ENCODE results near the gene CHD3.

The CHD3 gene

GRCh38 chr17:7894226-7894625 lies 5.6 kb downstream of the CHD3 start:
- DNase-seq (ENCODE audit: low read depth): no peak

- no peak for DNase-seq (ENCODE audit: low read depth)
These were observed 6.3 kb downstream of the CHD3 start for GRCh38 chr17:7894866-7895265.

GRCh38 chr17:7897090-7897489 lies 8.5 kb downstream of the CHD3 start:
- DNase-seq (ENCODE audit: low read depth): no peak

GRCh38 chr17:7897773-7898172 lies 9.2 kb downstream of the CHD3 start:
- DNase-seq (ENCODE audit: low read depth): no peak

GRCh38 chr17:7903154-7904103 lies 14.8 kb downstream of the CHD3 start:
- DNase-seq (ENCODE audit: low read depth): no peak

GRCh38 chr17:7909089-7909488 lies 20.5 kb downstream of the CHD3 start:
- no peak for DNase-seq (ENCODE audit: low read depth)

GRCh38 chr17:7910281-7910680 lies 21.7 kb downstream of the CHD3 start:
- no peak for DNase-seq (ENCODE audit: low read depth)

GRCh38 chr17:7910711-7911110 lies 22.1 kb downstream of the CHD3 start:
- no peak for DNase-seq (ENCODE audit: low read depth)

- DNase-seq (ENCODE audit: low read depth): no peak
These were observed 22.5 kb downstream of the CHD3 start for GRCh38 chr17:7911116-7911515.

GRCh38 chr17:7912927-7913524 lies 24.4 kb downstream of the CHD3 start:
- peak; percentile 56 for DNase-seq (ENCODE audit: low read depth)

- DNase-seq (ENCODE audit: low read depth): peak; percentile 11
These were observed 26.6 kb downstream of the CHD3 start for GRCh38 chr17:7915179-7915610.

GRCh38 chr17:7915611-7916384 lies 27.2 kb downstream of the CHD3 start, which contains the start of gene RNF227:
RNF227 (minus strand) TSS chr17:7916289; CDS start chr17:7916195, 94 bp downstream.
- peak; percentile 79 for DNase-seq (ENCODE audit: low read depth)

GRCh38 chr17:7916385-7916682 lies 27.7 kb downstream of the CHD3 start:
- DNase-seq (ENCODE audit: low read depth): no peak

- no peak for DNase-seq (ENCODE audit: low read depth)
These were observed 28.2 kb downstream of the CHD3 start for GRCh38 chr17:7916808-7917207.

GRCh38 chr17:7922269-7922844 lies 33.8 kb downstream of the CHD3 start:
- DNase-seq (ENCODE audit: low read depth): no peak

GRCh38 chr17:7922845-7923628 lies 34.4 kb downstream of the CHD3 start:
- DNase-seq (ENCODE audit: low read depth): peak; percentile 45

GRCh38 chr17:7927596-7927995 lies 39.0 kb downstream of the CHD3 start:
- DNase-seq (ENCODE audit: low read depth): no peak

- DNase-seq (ENCODE audit: low read depth): peak; percentile 36
These were observed 40.8 kb downstream of the CHD3 start, which contains the start of gene KCNAB3 for GRCh38 chr17:7929158-7930023. KCNAB3 (minus strand) TSS chr17:7929856; CDS start chr17:7929435, 421 bp downstream.

- DNase-seq (ENCODE audit: low read depth): no peak
These were observed 42.4 kb downstream of the CHD3 start for GRCh38 chr17:7930841-7931631.

Measured in GM04504 (cell line).